Measurements from ENCODE around the gene SPATA16.
A peak's percentile ranks its signal among the peaks of the same experiment; 100 is the strongest.
"Not testable (repeated sequence)": the region's sequence is repeated elsewhere in the genome, so short reads cannot be mapped to it uniquely, and the experiment has no call there.

The SPATA16 gene

GRCh38 chr3:173058229-173058628, 82.8 kb downstream of the SPATA16 start:
- FAIRE-seq, result no peak

- FAIRE-seq, result no peak
These were observed 85.7 kb downstream of the SPATA16 start for GRCh38 chr3:173055228-173055933.

GRCh38 chr3:173049360-173049759, 91.7 kb downstream of the SPATA16 start:
- no peak for FAIRE-seq

GRCh38 chr3:173045770-173046382, 95.2 kb downstream of the SPATA16 start:
- peak; percentile 21 for FAIRE-seq

GRCh38 chr3:173044998-173045397, 96.0 kb downstream of the SPATA16 start:
- no peak for FAIRE-seq

GRCh38 chr3:173043757-173044156, 97.3 kb downstream of the SPATA16 start:
- no peak for FAIRE-seq

- FAIRE-seq, result no peak
These were observed 102.6 kb downstream of the SPATA16 start for GRCh38 chr3:173038484-173038871.

- FAIRE-seq, result no peak
These were observed 103.1 kb downstream of the SPATA16 start for GRCh38 chr3:173037840-173038483.

GRCh38 chr3:173030273-173030672, 110.8 kb downstream of the SPATA16 start:
- FAIRE-seq, result no peak

GRCh38 chr3:173028351-173028750, 112.7 kb downstream of the SPATA16 start:
- FAIRE-seq, result no peak

GRCh38 chr3:173027429-173027828, 113.6 kb downstream of the SPATA16 start:
- no peak for FAIRE-seq

GRCh38 chr3:173025941-173026340, 115.1 kb downstream of the SPATA16 start:
- FAIRE-seq, result no peak

- no peak for FAIRE-seq
These were observed 119.4 kb downstream of the SPATA16 start for GRCh38 chr3:173021547-173022185.

- FAIRE-seq, result not testable (repeated sequence)
These were observed 120.9 kb downstream of the SPATA16 start for GRCh38 chr3:173020128-173020527.

GRCh38 chr3:173019378-173019777, 121.7 kb downstream of the SPATA16 start:
- FAIRE-seq, result no peak

- no peak for FAIRE-seq
These were observed 122.3 kb downstream of the SPATA16 start for GRCh38 chr3:173018758-173019157.

- no peak for FAIRE-seq
These were observed 127.7 kb downstream of the SPATA16 start for GRCh38 chr3:173013219-173013832.

GRCh38 chr3:173009410-173009809, 131.6 kb downstream of the SPATA16 start:
- no peak for FAIRE-seq

- no peak for FAIRE-seq
These were observed 132.1 kb downstream of the SPATA16 start for GRCh38 chr3:173008978-173009377.

- no peak for FAIRE-seq
These were observed 133.8 kb downstream of the SPATA16 start for GRCh38 chr3:173007079-173007723.

- no peak for FAIRE-seq
These were observed 135.0 kb downstream of the SPATA16 start for GRCh38 chr3:173006006-173006405.

GRCh38 chr3:173004681-173005080, 136.4 kb downstream of the SPATA16 start:
- FAIRE-seq, result no peak

- FAIRE-seq, result no peak
These were observed 137.1 kb downstream of the SPATA16 start for GRCh38 chr3:173003956-173004355.
